ENCODE measurements around the gene SGSH. TPM values are rescaled to one million over a fixed set of nuclear protein-coding genes. Genes with fewer than 3 reads are reported as not detected.

The SGSH gene
- total RNA-seq, 1 donor from 2014 or later = 47.6 TPM

GRCh38 chr17:80212962-80213642 lies 7.0 kb downstream of the SGSH start:
- TF ChIP-seq POLR2AphosphoS5 (IDR thresholded peaks at IDR 0.05; ENCODE audit: insufficient read depth in 1 of 2, low read depth in 1 of 2) (no peak), POLR2A (IDR thresholded peaks at IDR 0.05) (no peak), CTCF (IDR thresholded peaks at IDR 0.05) (no peak)

GRCh38 chr17:80212511-80212910 lies 7.6 kb downstream of the SGSH start:
- Histone ChIP-seq H3K27me3 (no peaks in the 10 kb centered on the region), H3K36me3 (peaks cover 5 to 57% of the 10 kb centered on the region in 2 donors)
- DNase-seq (ENCODE audit: extremely low spot score in 2 of 2) = no peak

More at GRCh38 chr17:80212962-80213642, 7.0 kb downstream of the SGSH start:
- intact Hi-C loops (cut with DNase I) = no loop called here
- no peaks in the 10 kb centered on the region for H3K27me3 ChIP-seq
- no peak overlapping the region for H3K4me3 ChIP-seq
- H3K9me3 ChIP-seq = no peaks in the 10 kb centered on the region
- no peak overlapping the region for H3K27ac ChIP-seq
- no peak for DNase-seq (ENCODE audit: extremely low spot score in 2 of 2)
- peaks cover 5 to 53% of the 10 kb centered on the region in 2 donors for H3K36me3 ChIP-seq
- peaks cover under 1% of the 10 kb centered on the region for H3K4me1 ChIP-seq

GRCh38 chr17:80212109-80212508 lies 8.0 kb downstream of the SGSH start:
- TF ChIP-seq CTCF (IDR thresholded peaks at IDR 0.05) = no peak
- no peak for TF ChIP-seq POLR2A (IDR thresholded peaks at IDR 0.05)
- TF ChIP-seq POLR2AphosphoS5 (IDR thresholded peaks at IDR 0.05; ENCODE audit: insufficient read depth in 1 of 2, low read depth in 1 of 2) = no peak
- H3K36me3 ChIP-seq = peaks cover 5 to 57% of the 10 kb centered on the region in 2 donors

More at GRCh38 chr17:80212511-80212910, 7.6 kb downstream of the SGSH start:
- intact Hi-C loops (cut with DNase I) = no loop called here
- no peak overlapping the region for H3K27ac ChIP-seq
- TF ChIP-seq POLR2A (IDR thresholded peaks at IDR 0.05) = no peak
- no peak for TF ChIP-seq POLR2AphosphoS5 (IDR thresholded peaks at IDR 0.05; ENCODE audit: insufficient read depth in 1 of 2, low read depth in 1 of 2)
- TF ChIP-seq CTCF (IDR thresholded peaks at IDR 0.05) = no peak
- H3K4me3 ChIP-seq = no peak overlapping the region
- H3K4me1 ChIP-seq = no peaks in the 10 kb centered on the region
- no peaks in the 10 kb centered on the region for H3K9me3 ChIP-seq

GRCh38 chr17:80210348-80211108 lies 9.6 kb downstream of the SGSH start:
- DNase-seq (ENCODE audit: extremely low spot score in 2 of 2) = no peak
- no peak for TF ChIP-seq POLR2A (IDR thresholded peaks at IDR 0.05)
- TF ChIP-seq POLR2AphosphoS5 (IDR thresholded peaks at IDR 0.05; ENCODE audit: insufficient read depth in 1 of 2, low read depth in 1 of 2) = no peak
- no peak for TF ChIP-seq CTCF (IDR thresholded peaks at IDR 0.05)
- intact Hi-C loops (cut with DNase I) = no loop called here
- Histone ChIP-seq H3K27me3 (no peaks in the 10 kb centered on the region), H3K9me3 (no peaks in the 10 kb centered on the region), H3K4me3 (no peak overlapping the region), H3K36me3 (peaks cover 5 to 52% of the 10 kb centered on the region in 2 donors), H3K27ac (no peak overlapping the region), H3K4me1 (no peaks in the 10 kb centered on the region)

More at GRCh38 chr17:80212109-80212508, 8.0 kb downstream of the SGSH start:
- intact Hi-C loops (cut with DNase I) = no loop called here
- Histone ChIP-seq H3K27ac (no peak overlapping the region), H3K4me1 (no peaks in the 10 kb centered on the region), H3K4me3 (no peak overlapping the region), H3K9me3 (no peaks in the 10 kb centered on the region), H3K27me3 (no peaks in the 10 kb centered on the region)
- DNase-seq (ENCODE audit: extremely low spot score in 2 of 2) = no peak

All from vagina (tissue), 2 donors.